CD4-positive, alpha-beta T cell treated with Interleukin-12 subunit alpha and Interleukin-12 subunit beta, for 1 hour (primary cell): Measurements from ENCODE around the gene VTN.
A peak's percentile ranks its signal among the peaks of the same experiment; 100 is the strongest.

Experiments used
- DNase-seq: peaks from one replicate; pipeline ENCODE4 v3.0.0-alpha.2; 2020

The VTN gene

GRCh38 chr17:28368306-28368831 is 1.7 kb downstream of the VTN start:
- DNase-seq = no peak

- DNase-seq = no peak
These were observed 2.3 kb downstream of the VTN start for GRCh38 chr17:28367641-28368305.

- DNase-seq = no peak
These were observed 3.5 kb downstream of the VTN start for GRCh38 chr17:28366605-28367004.

GRCh38 chr17:28365487-28365886 is 4.6 kb downstream of the VTN start:
- DNase-seq = no peak

GRCh38 chr17:28364665-28365363 is 5.3 kb downstream of the VTN start, which contains the start of gene SEBOX:
SEBOX (minus strand) TSS chr17:28365199; CDS start chr17:28365151, 48 bp downstream.
- DNase-seq = no peak

- no peak for DNase-seq
These were observed 6.1 kb downstream of the VTN start for GRCh38 chr17:28363776-28364650.

- DNase-seq = no peak
These were observed 6.9 kb downstream of the VTN start for GRCh38 chr17:28363186-28363585.

- DNase-seq = no peak
These were observed 12.3 kb downstream of the VTN start for GRCh38 chr17:28357901-28358197.

GRCh38 chr17:28357061-28357900 is 12.8 kb downstream of the VTN start, which contains the start of gene POLDIP2:
POLDIP2 (minus strand) TSS chr17:28357527; CDS start chr17:28357448, 79 bp downstream.
- peak; percentile 97 for DNase-seq

GRCh38 chr17:28350271-28350670 is 19.8 kb downstream of the VTN start:
- DNase-seq = no peak

- DNase-seq = no peak
These were observed 21.1 kb downstream of the VTN start for GRCh38 chr17:28348979-28349378.

GRCh38 chr17:28347261-28347891 is 22.7 kb downstream of the VTN start:
- DNase-seq = no peak

GRCh38 chr17:28346746-28347246 is 23.3 kb downstream of the VTN start:
- DNase-seq = no peak

- no peak for DNase-seq
These were observed 23.9 kb downstream of the VTN start for GRCh38 chr17:28346199-28346580.

- no peak for DNase-seq
These were observed 24.5 kb downstream of the VTN start for GRCh38 chr17:28345419-28346198.

- DNase-seq = no peak
These were observed 25.6 kb downstream of the VTN start for GRCh38 chr17:28344435-28344901.

GRCh38 chr17:28344011-28344410 is 26.1 kb downstream of the VTN start:
- no peak for DNase-seq

- no peak for DNase-seq
These were observed 26.6 kb downstream of the VTN start for GRCh38 chr17:28343491-28343932.

- no peak for DNase-seq
These were observed 27.8 kb downstream of the VTN start for GRCh38 chr17:28342313-28342712.

GRCh38 chr17:28341516-28341915 is 28.6 kb downstream of the VTN start:
- no peak for DNase-seq

GRCh38 chr17:28340374-28340773 is 29.7 kb downstream of the VTN start:
- no peak for DNase-seq
